H9 (cell line): Measurements from ENCODE around the gene SAT2. TPM values are rescaled to one million over a fixed set of nuclear protein-coding genes. Genes with fewer than 3 reads are reported as not detected.

Experiments
- DNase-seq: peaks from one replicate; pipeline ENCODE4 v3.0.0-alpha.2; 2017
- H2AFZ ChIP-seq: one replicate; pipeline ENCODE4 v1.6.1; 2013; ENCODE audit warnings: mild to moderate bottlenecking, low read length, control low read depth, moderate library complexity
- H2AK5ac ChIP-seq: 2 replicates; pipeline ENCODE4 v1.6.1; 2013; ENCODE audit warnings: low read length, control low read depth, mixed read lengths; ENCODE audit not compliant: insufficient read length
- H2BK120ac ChIP-seq: one replicate; pipeline ENCODE4 v1.6.1; 2013; ENCODE audit warnings: low read depth, mild to moderate bottlenecking, low read length, control low read depth, inconsistent platforms; ENCODE audit not compliant: poor library complexity, severe bottlenecking
- H2BK12ac ChIP-seq: 2 replicates; pipeline ENCODE4 v1.6.1; 2013; ENCODE audit warnings: low read length, control low read depth, mixed read lengths, low read depth; ENCODE audit not compliant: insufficient read length
- H2BK15ac ChIP-seq: 2 replicates; pipeline ENCODE4 v1.6.1; 2013; ENCODE audit warnings: low read depth, low read length, control low read depth
- H2BK20ac ChIP-seq: one replicate; pipeline ENCODE4 v1.6.1; 2013; ENCODE audit warnings: low read depth, mild to moderate bottlenecking, low read length, control low read depth, inconsistent platforms; ENCODE audit not compliant: poor library complexity, severe bottlenecking
- H2BK5ac ChIP-seq: 2 replicates; pipeline ENCODE4 v1.6.1; 2013; ENCODE audit warnings: low read length, control low read depth, mixed read lengths; ENCODE audit not compliant: insufficient read length
- H3K14ac ChIP-seq: 2 replicates; pipeline ENCODE4 v1.6.1; 2013; ENCODE audit warnings: low read length, control low read depth; ENCODE audit not compliant: insufficient read depth
- H3K18ac ChIP-seq: 2 replicates; pipeline ENCODE4 v1.6.1; 2013; ENCODE audit warnings: low read depth, mild to moderate bottlenecking, mixed read lengths, low read length, control low read depth; ENCODE audit not compliant: insufficient read length
- H3K23ac ChIP-seq: 2 replicates; pipeline ENCODE4 v1.6.1; 2013; ENCODE audit warnings: low read length, control low read depth, mixed read lengths, low read depth; ENCODE audit not compliant: insufficient read length
- H3K23me2 ChIP-seq: 2 replicates; pipeline ENCODE4 v1.6.1; 2013; ENCODE audit warnings: low read depth, mild to moderate bottlenecking, mixed read lengths, low read length, control low read depth; ENCODE audit not compliant: insufficient read length, poor library complexity, severe bottlenecking
- H3K27ac ChIP-seq: 2 replicates; pipeline ENCODE4 v1.5.1; 2013; ENCODE audit warnings: low read length, control low read depth, mixed read lengths, low read depth; ENCODE audit not compliant: insufficient read length
- H3K27me3 ChIP-seq: 2 replicates; pipeline ENCODE4 v1.6.1; 2013; ENCODE audit warnings: low read length, control low read depth, inconsistent platforms; ENCODE audit not compliant: insufficient read depth
- H3K4ac ChIP-seq: 2 replicates; pipeline ENCODE4 v1.6.1; 2013; ENCODE audit warnings: low read depth, mild to moderate bottlenecking, control low read depth, inconsistent platforms, low read length, moderate library complexity
- H3K4me1 ChIP-seq: 2 replicates; pipeline ENCODE4 v1.6.1; 2013; ENCODE audit warnings: low read length, control low read depth, inconsistent platforms; ENCODE audit not compliant: insufficient read depth
- H3K4me2 ChIP-seq: 2 replicates; pipeline ENCODE4 v1.6.1; 2013; ENCODE audit warnings: low read length, control low read depth, mixed read lengths; ENCODE audit not compliant: insufficient read length, insufficient read depth
- H3K56ac ChIP-seq: 2 replicates; pipeline ENCODE4 v1.6.1; 2013; ENCODE audit warnings: low read depth, mild to moderate bottlenecking, mixed read lengths, low read length, control low read depth; ENCODE audit not compliant: insufficient read length
- H3K79me1 ChIP-seq: 2 replicates; pipeline ENCODE4 v1.6.1; 2013; ENCODE audit warnings: low read depth, mild to moderate bottlenecking, moderate library complexity, low read length, control low read depth, inconsistent platforms; ENCODE audit not compliant: insufficient read depth, poor library complexity, severe bottlenecking
- H3K79me2 ChIP-seq: 2 replicates; pipeline ENCODE4 v1.6.1; 2013; ENCODE audit warnings: low read length, control low read depth, inconsistent platforms; ENCODE audit not compliant: insufficient read depth
- H3K9ac ChIP-seq: 2 replicates; pipeline ENCODE4 v1.6.1; 2013; ENCODE audit warnings: low read length, control low read depth, mixed read lengths; ENCODE audit not compliant: insufficient read length; ENCODE audit errors: extremely low read depth
- H3K9me3 ChIP-seq: one replicate; pipeline ENCODE4 v1.6.1; 2013; ENCODE audit warnings: low read depth, low read length, inconsistent platforms; ENCODE audit not compliant: control insufficient read depth
- H3T11ph ChIP-seq: one replicate; pipeline ENCODE4 v1.6.1; 2013; ENCODE audit warnings: mild to moderate bottlenecking, low read length, control low read depth, inconsistent platforms
- H4K20me1 ChIP-seq: one replicate; pipeline ENCODE4 v1.6.1; 2013; ENCODE audit not compliant: control insufficient read depth, insufficient read length, insufficient read depth
- H4K5ac ChIP-seq: 2 replicates; pipeline ENCODE4 v1.6.1; 2013; ENCODE audit warnings: low read depth, mild to moderate bottlenecking, mixed read lengths, low read length, control low read depth; ENCODE audit not compliant: insufficient read length
- H4K8ac ChIP-seq: replicated peaks from 2 replicates; pipeline ENCODE4 v1.6.1; 2013; ENCODE audit warnings: low read length, control low read depth, mixed read lengths, low read depth; ENCODE audit not compliant: insufficient read length
- H4K91ac ChIP-seq: 2 replicates; pipeline ENCODE4 v1.6.1; 2013; ENCODE audit warnings: low read depth, mild to moderate bottlenecking, moderate library complexity, mixed read lengths, low read length, control low read depth; ENCODE audit not compliant: insufficient read length
- H3K27ac Mint-ChIP-seq, 3 experiments: 2 replicates in 2 of 3; 3 replicates in 1 of 3; pipeline ENCODE4 v1.8.0; 2020 to 2021; ENCODE audit warnings: mixed read lengths in 3 of 3, mild to moderate bottlenecking in 1 of 3, moderate library complexity in 1 of 3
- H3K27me3 Mint-ChIP-seq: 2 replicates; pipeline ENCODE4 v1.8.0; 2021; ENCODE audit warnings: low read depth, mild to moderate bottlenecking, moderate library complexity, mixed read lengths
- H3K36me3 Mint-ChIP-seq, 3 experiments: 2 replicates in 2 of 3; 3 replicates in 1 of 3; pipeline ENCODE4 v1.8.0; 2020 to 2021; ENCODE audit warnings: low read depth in 3 of 3, mixed read lengths in 3 of 3; ENCODE audit not compliant: insufficient read depth in 1 of 3
- H3K4me1 Mint-ChIP-seq, 2 experiments: 2 replicates each; pipeline ENCODE4 v1.8.0; 2020; ENCODE audit warnings: mixed read lengths in 2 of 2
- H3K4me3 Mint-ChIP-seq, 2 experiments: 2 replicates in 1 of 2; 3 replicates in 1 of 2; pipeline ENCODE4 v1.8.0; 2020 to 2021; ENCODE audit warnings: mild to moderate bottlenecking in 2 of 2, mixed read lengths in 2 of 2, moderate library complexity in 1 of 2
- H3K9me3 Mint-ChIP-seq, 2 experiments: 2 replicates in 1 of 2; 3 replicates in 1 of 2; pipeline ENCODE4 v1.8.0; 2020; ENCODE audit warnings: mild to moderate bottlenecking in 2 of 2, mixed read lengths in 2 of 2, moderate library complexity in 1 of 2
- WGBS: extraction: QIAGEN DNeasy Blood & Tissue Kit; methylation state at CpG from one replicate; pipeline ENCODE4 v1.1.7; 2013; ENCODE audit warnings: missing lambda C conversion rate, low lambda C conversion rate, mixed read lengths; ENCODE audit not compliant: insufficient read length; ENCODE audit errors: extremely low coverage; 5-methylcytosine and 5-hydroxymethylcytosine counted together
- total RNA-seq: library from RNA; stranded (reverse); gene quantifications from 2 replicates; pipeline ENCODE4 v1.2.1, GENCODE V29; 2021
- TF ChIP-seq, protein P1 (sequence below): fragments of 200-600 bp; sonication (generic); conservative IDR thresholded peaks from 3 replicates; pipeline ENCODE4 v1.8.0; 2021; ENCODE audit warnings: antibody characterized with exemption, mild to moderate bottlenecking

Gene SAT2
- total RNA-seq, 1 experiment from 2014 or later, result 72.1 TPM

- Mint-ChIP-seq H3K27ac (peak overlapping the region in 2 of 3 experiments; percentile 9 to 78; a peak in 3 of 7 replicates), H3K9me3 (no peaks in the 10 kb centered on the region), H3K36me3 (peaks cover 39 to 66% (median 65%) of the 10 kb centered on the region in 3 experiments), H3K4me1 (peaks cover 21 to 36% of the 10 kb centered on the region in 2 experiments), H3K27me3 (no peaks in the 10 kb centered on the region), H3K4me3 (no peak overlapping the region)
- no peak overlapping the region for H3K4me2 ChIP-seq
- H2BK5ac ChIP-seq, result no peak overlapping the region
- no peaks in the 10 kb centered on the region for H3K9me3 ChIP-seq
- no peaks in the 10 kb centered on the region for H3K79me2 ChIP-seq
- H3T11ph ChIP-seq, result no peak overlapping the region
- no peak overlapping the region for H2BK20ac ChIP-seq
- no peak overlapping the region for H3K4ac ChIP-seq
- H2BK120ac ChIP-seq, result no peak overlapping the region
- no peak overlapping the region for H4K91ac ChIP-seq
- no peak overlapping the region for H3K14ac ChIP-seq
- H2BK15ac ChIP-seq, result no peak overlapping the region
- no peaks in the 10 kb centered on the region for H4K20me1 ChIP-seq
- no peak overlapping the region for H3K18ac ChIP-seq
- no peak overlapping the region for H2AK5ac ChIP-seq
- no peak overlapping the region for H3K56ac ChIP-seq
- H2AFZ ChIP-seq, result no peak overlapping the region
- H3K27ac ChIP-seq, result no peak overlapping the region
- TF ChIP-seq, protein P1, sequence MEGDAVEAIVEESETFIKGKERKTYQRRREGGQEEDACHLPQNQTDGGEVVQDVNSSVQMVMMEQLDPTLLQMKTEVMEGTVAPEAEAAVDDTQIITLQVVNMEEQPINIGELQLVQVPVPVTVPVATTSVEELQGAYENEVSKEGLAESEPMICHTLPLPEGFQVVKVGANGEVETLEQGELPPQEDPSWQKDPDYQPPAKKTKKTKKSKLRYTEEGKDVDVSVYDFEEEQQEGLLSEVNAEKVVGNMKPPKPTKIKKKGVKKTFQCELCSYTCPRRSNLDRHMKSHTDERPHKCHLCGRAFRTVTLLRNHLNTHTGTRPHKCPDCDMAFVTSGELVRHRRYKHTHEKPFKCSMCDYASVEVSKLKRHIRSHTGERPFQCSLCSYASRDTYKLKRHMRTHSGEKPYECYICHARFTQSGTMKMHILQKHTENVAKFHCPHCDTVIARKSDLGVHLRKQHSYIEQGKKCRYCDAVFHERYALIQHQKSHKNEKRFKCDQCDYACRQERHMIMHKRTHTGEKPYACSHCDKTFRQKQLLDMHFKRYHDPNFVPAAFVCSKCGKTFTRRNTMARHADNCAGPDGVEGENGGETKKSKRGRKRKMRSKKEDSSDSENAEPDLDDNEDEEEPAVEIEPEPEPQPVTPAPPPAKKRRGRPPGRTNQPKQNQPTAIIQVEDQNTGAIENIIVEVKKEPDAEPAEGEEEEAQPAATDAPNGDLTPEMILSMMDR, result no peak
- no peaks in the 10 kb centered on the region for H3K79me1 ChIP-seq
- WGBS, result no CpG with 5 or more reads among the region's 12 CpGs
- peaks cover 10% of the 10 kb centered on the region for H3K23me2 ChIP-seq
- no peak overlapping the region for H3K23ac ChIP-seq
- H4K8ac ChIP-seq, result no peak overlapping the region
- no peak overlapping the region for H2BK12ac ChIP-seq
- no peaks in the 10 kb centered on the region for H3K27me3 ChIP-seq
- H4K5ac ChIP-seq, result no peak overlapping the region
- no peak for DNase-seq
- no peaks in the 10 kb centered on the region; the same call in 1 of the 2 replicates for H3K4me1 ChIP-seq
- no peak overlapping the region for H3K9ac ChIP-seq
These were observed 34.3 kb downstream of the SAT2 start for GRCh38 chr17:7593296-7593695.
